Astrocyte of the cerebellum (primary cell): ENCODE data around the gene NUPR1.
"Not testable (repeated sequence)": the region's sequence is repeated elsewhere in the genome, so short reads cannot be mapped to it uniquely, and the experiment has no call there.

Experiments
- DNase-seq: peaks from one replicate; pipeline ENCODE4 v3.0.0-alpha.2; 2011; ENCODE audit warnings: low read depth
- H3K4me3 ChIP-seq: 2 replicates; pipeline ENCODE4 v1.5.1; 2011; ENCODE audit warnings: mild to moderate bottlenecking, low read depth, low read length, moderate library complexity
- CTCF ChIP-seq: IDR thresholded peaks from 2 replicates; pipeline ENCODE4 v1.5.1; 2012; ENCODE audit warnings: low read length, low read depth, moderate library complexity, mild to moderate bottlenecking; ENCODE audit errors: missing control alignments
- in situ Hi-C: cut with HindIII; loops from 2 replicates; pipeline ENCODE4 v1.10.0; 2017; ENCODE audit warnings: low sequenced_read_pairs

Gene NUPR1

GRCh38 chr16:28554634-28555423 is 16.1 kb upstream of the NUPR1 start:
- no peak for DNase-seq
- in situ Hi-C loops = no loop called here
- no peak for TF ChIP-seq CTCF
- H3K4me3 ChIP-seq = peak overlapping the region; percentile 72

- DNase-seq = peak; percentile 84
- H3K4me3 ChIP-seq = peak within 1 kb of the TSS; percentile 72
- TF ChIP-seq CTCF = peak; percentile 18
- in situ Hi-C loops = no loop called here
These were observed 15.2 kb upstream of the NUPR1 start, which contains the start of gene SGF29 for GRCh38 chr16:28553776-28554633. TSS of gene SGF29 (plus strand) at chr16:28553920. CDS start at chr16:28581070, 27,150 bp downstream.

GRCh38 chr16:28549301-28549899 is 10.6 kb upstream of the NUPR1 start:
- no peak for DNase-seq
- in situ Hi-C loops = no loop called here
- peak; percentile 56 for TF ChIP-seq CTCF
- H3K4me3 ChIP-seq = no peak overlapping the region

GRCh38 chr16:28548306-28548802 is 9.6 kb upstream of the NUPR1 start:
- no peak for DNase-seq
- TF ChIP-seq CTCF = no peak
- in situ Hi-C loops = no loop called here
- no peak overlapping the region for H3K4me3 ChIP-seq

GRCh38 chr16:28546626-28547025 is 7.9 kb upstream of the NUPR1 start:
- no peak for DNase-seq
- in situ Hi-C loops = no loop called here
- no peak for TF ChIP-seq CTCF
- H3K4me3 ChIP-seq = no peak overlapping the region

- H3K4me3 ChIP-seq, in situ Hi-C loops, DNase-seq: not testable (repeated sequence)
These were observed 7.2 kb upstream of the NUPR1 start for GRCh38 chr16:28545964-28546363.
